Measurements from ENCODE around the gene RETREG3.
A peak's percentile ranks its signal among the peaks of the same experiment; 100 is the strongest.

Gene RETREG3

GRCh38 chr17:42565523-42566214, 43.5 kb downstream of the RETREG3 start:
- H3K27me3 ChIP-seq, result no peaks in the 10 kb centered on the region
- H3K9me3 ChIP-seq, result no peaks in the 10 kb centered on the region
- peaks cover 53% of the 10 kb centered on the region for H3K36me3 ChIP-seq
- H3K4me1 ChIP-seq (ENCODE audit: control insufficient read depth in 1 of 2, insufficient read depth in 1 of 2, low read depth in 1 of 2, low read length in 1 of 2), result peaks cover 54 to 58% of the 10 kb centered on the region in 2 experiments
- peak overlapping the region in 1 of 2 experiments; percentile 95 for H3K4me3 ChIP-seq (ENCODE audit: low read depth in 1 of 2, low read length in 1 of 2)
- peak overlapping the region; percentile 97 for H3K27ac ChIP-seq
- TF ChIP-seq, protein P1, sequence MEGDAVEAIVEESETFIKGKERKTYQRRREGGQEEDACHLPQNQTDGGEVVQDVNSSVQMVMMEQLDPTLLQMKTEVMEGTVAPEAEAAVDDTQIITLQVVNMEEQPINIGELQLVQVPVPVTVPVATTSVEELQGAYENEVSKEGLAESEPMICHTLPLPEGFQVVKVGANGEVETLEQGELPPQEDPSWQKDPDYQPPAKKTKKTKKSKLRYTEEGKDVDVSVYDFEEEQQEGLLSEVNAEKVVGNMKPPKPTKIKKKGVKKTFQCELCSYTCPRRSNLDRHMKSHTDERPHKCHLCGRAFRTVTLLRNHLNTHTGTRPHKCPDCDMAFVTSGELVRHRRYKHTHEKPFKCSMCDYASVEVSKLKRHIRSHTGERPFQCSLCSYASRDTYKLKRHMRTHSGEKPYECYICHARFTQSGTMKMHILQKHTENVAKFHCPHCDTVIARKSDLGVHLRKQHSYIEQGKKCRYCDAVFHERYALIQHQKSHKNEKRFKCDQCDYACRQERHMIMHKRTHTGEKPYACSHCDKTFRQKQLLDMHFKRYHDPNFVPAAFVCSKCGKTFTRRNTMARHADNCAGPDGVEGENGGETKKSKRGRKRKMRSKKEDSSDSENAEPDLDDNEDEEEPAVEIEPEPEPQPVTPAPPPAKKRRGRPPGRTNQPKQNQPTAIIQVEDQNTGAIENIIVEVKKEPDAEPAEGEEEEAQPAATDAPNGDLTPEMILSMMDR (IDR thresholded peaks at IDR 0.05), result no peak

DNA sequence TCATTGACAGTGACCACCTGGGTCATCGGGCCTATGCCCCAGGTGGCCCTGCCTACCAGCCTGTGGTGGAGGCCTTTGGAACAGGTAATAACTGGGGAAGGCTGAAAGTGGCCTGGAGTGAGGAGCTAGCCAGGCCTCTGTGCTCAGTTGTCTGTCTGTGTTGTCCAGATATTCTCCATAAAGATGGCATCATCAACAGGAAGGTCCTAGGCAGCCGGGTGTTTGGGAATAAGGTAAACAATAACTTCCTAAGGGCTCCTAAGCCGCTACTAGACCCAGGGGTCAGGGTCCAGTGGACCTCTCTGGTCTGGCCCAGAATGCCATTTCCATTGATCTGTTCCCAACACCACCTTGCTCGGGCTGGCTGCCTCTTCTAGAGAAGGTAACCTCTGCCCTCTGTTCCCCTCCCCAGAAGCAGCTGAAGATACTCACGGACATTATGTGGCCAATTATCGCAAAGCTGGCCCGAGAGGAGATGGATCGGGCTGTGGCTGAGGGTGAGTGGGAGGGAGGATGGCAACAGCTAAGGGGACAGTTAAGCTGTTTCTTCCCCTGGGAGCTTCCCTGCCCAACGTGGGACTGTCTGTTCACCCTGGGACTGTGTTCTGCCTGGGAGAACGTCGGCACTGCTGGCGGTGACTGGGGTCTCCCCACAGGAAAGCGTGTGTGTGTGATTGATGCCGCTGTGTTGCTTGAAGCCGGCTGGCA, 44.2 kb downstream of the RETREG3 start:
- TF ChIP-seq, protein P1 (IDR thresholded peaks at IDR 0.05), result no peak
- Histone ChIP-seq H3K9me3 (no peaks in the 10 kb centered on the region), H3K27ac (peak overlapping the region; percentile 6), H3K4me1 (ENCODE audit: control insufficient read depth in 1 of 2, insufficient read depth in 1 of 2, low read depth in 1 of 2, low read length in 1 of 2) (peaks cover 54 to 58% of the 10 kb centered on the region in 2 experiments), H3K4me3 (ENCODE audit: low read depth in 1 of 2, low read length in 1 of 2) (no peak overlapping the region), H3K36me3 (peaks cover 46% of the 10 kb centered on the region), H3K27me3 (no peaks in the 10 kb centered on the region)

DNA sequence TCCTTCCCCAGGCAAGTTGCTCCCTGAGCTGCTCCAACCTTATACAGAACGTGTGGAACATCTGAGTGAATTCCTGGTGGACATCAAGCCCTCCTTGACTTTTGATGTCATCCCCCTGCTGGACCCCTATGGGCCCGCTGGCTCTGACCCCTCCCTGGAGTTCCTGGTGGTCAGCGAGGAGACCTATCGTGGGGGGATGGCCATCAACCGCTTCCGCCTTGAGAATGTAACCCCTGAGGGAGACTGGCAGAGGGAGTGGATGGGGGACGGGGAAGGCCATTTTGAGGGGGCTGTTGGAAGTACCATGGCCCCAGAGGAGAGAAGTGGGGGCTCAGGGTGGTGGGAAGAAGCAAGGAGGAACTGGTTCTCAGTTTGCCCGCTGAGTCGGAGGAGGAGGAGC, 45.2 kb downstream of the RETREG3 start:
- TF ChIP-seq, protein P1 (IDR thresholded peaks at IDR 0.05), result no peak
- peaks cover 36% of the 10 kb centered on the region for H3K36me3 ChIP-seq
- peak overlapping the region; percentile 87 for H3K27ac ChIP-seq
- H3K4me3 ChIP-seq (ENCODE audit: low read depth in 1 of 2, low read length in 1 of 2), result no peak overlapping the region
- no peaks in the 10 kb centered on the region for H3K9me3 ChIP-seq
- peaks cover 51% of the 10 kb centered on the region in 2 experiments for H3K4me1 ChIP-seq (ENCODE audit: control insufficient read depth in 1 of 2, insufficient read depth in 1 of 2, low read depth in 1 of 2, low read length in 1 of 2)
- no peaks in the 10 kb centered on the region for H3K27me3 ChIP-seq

- H3K27ac ChIP-seq, result peak overlapping the region; percentile 87
- H3K9me3 ChIP-seq, result no peaks in the 10 kb centered on the region
- peaks cover 32% of the 10 kb centered on the region for H3K36me3 ChIP-seq
- TF ChIP-seq, protein P1 (IDR thresholded peaks at IDR 0.05), result no peak
- peak overlapping the region in 1 of 2 experiments; percentile 85 for H3K4me3 ChIP-seq (ENCODE audit: low read depth in 1 of 2, low read length in 1 of 2)
- H3K4me1 ChIP-seq (ENCODE audit: control insufficient read depth in 1 of 2, insufficient read depth in 1 of 2, low read depth in 1 of 2, low read length in 1 of 2), result peaks cover 47% of the 10 kb centered on the region in 2 experiments
- H3K27me3 ChIP-seq, result no peaks in the 10 kb centered on the region
Measured at GRCh38 chr17:42563543-42563942, 45.6 kb downstream of the RETREG3 start.

GRCh38 chr17:42563143-42563509, 46.0 kb downstream of the RETREG3 start:
- Histone ChIP-seq H3K4me1 (ENCODE audit: control insufficient read depth in 1 of 2, insufficient read depth in 1 of 2, low read depth in 1 of 2, low read length in 1 of 2) (peaks cover 42 to 43% of the 10 kb centered on the region in 2 experiments), H3K36me3 (peaks cover 28% of the 10 kb centered on the region), H3K27ac (peak overlapping the region; percentile 87), H3K9me3 (no peaks in the 10 kb centered on the region), H3K4me3 (ENCODE audit: low read depth in 1 of 2, low read length in 1 of 2) (peak overlapping the region; percentile 84 to 85), H3K27me3 (no peaks in the 10 kb centered on the region)
- TF ChIP-seq, protein P1 (IDR thresholded peaks at IDR 0.05), result no peak
